Measurements from ENCODE around the gene TIMD4. TPM values are rescaled to one million over a fixed set of nuclear protein-coding genes. Genes with fewer than 3 reads are reported as not detected.

The TIMD4 gene
- total and polyA plus RNA-seq, 9 of the 15 experiments (the other 6 are each of a cell fraction or from before 2014, with no cell fraction given) = not detected

DNA sequence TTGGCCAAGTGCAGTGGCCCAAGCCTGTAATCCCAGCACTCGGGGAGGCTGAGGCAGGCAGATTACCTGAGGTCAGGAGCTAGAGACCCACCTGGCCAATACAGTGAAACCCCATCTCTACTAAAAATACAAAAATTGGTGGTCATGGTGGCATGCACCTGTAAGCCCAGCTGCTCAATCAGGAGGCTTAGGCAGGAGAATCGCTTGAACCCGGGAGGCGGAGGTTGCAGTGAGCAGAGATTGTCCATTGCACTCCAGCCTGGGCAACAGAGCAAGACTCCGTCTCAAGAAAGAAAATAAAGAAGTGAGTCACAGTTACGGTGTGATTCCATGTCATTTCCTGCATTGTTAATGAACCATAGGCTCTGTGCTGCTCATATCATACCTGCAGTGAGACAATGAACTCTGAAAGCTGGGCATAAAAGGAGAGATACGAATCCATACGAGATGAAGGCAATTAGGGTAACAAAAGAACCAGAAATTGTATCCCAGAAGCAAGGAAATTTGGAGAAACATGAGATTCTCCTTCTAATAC lies 44.6 kb downstream of the TIMD4 start:
- no peaks in the 10 kb centered on the region for H3K4me1 ChIP-seq (replicated peaks in 1 of 2; ENCODE audit: control insufficient read depth in 2 of 2, insufficient read depth in 2 of 2, low read length in 2 of 2)
- no peaks in the 10 kb centered on the region for H3K79me2 ChIP-seq (ENCODE audit: control insufficient read depth, insufficient read depth, low read length)
- H3K27me3 ChIP-seq (ENCODE audit: control insufficient read depth in 2 of 2, insufficient read depth in 2 of 2, low read length in 2 of 2) = no peaks in the 10 kb centered on the region
- no peak for DNase-seq (ENCODE audit: extremely low read depth in 1 of 4, low spot score in 3 of 4)
- H3K9me1 ChIP-seq (ENCODE audit: control insufficient read depth, insufficient read depth, low read length) = no peaks in the 10 kb centered on the region
- H3K9me3 ChIP-seq (replicated peaks; ENCODE audit: control insufficient read depth, insufficient read depth, low read depth, low read length) = no peaks in the 10 kb centered on the region
- H2AFZ ChIP-seq (ENCODE audit: low read depth, low read length) = no peak overlapping the region
- H3K4me3 ChIP-seq = no peak overlapping the region
- ChIA-PET POLR2A (interaction anchor here (0.6 kb wide), 1 partner anchor 20 kb away, joined by 3 read pairs; no protein-coding TSS in a partner anchor), CTCF (ENCODE audit: low intra/inter-chr PET ratio) (no interaction called here)
- no peak for ATAC-seq
- WGBS (ENCODE audit: insufficient coverage, low coverage, missing lambda C conversion rate) = 0% methylated on average over 8 of the region's 8 CpGs
- no peaks in the 10 kb centered on the region for H3K36me3 ChIP-seq (ENCODE audit: control insufficient read depth, insufficient read depth, low read length)
- no TSS peak for BruUV-seq (replicated peaks)
- H3K27ac ChIP-seq (ENCODE audit: extremely low read depth, low read depth, low read length) = no peak overlapping the region
- intact Hi-C loops (cut with micrococcal nuclease) (no loop called here), in situ Hi-C loops (cut with MboI) (no loop called here)
- no peak overlapping the region for H3K9ac ChIP-seq (ENCODE audit: insufficient read depth in 1 of 2, low read depth in 2 of 2, low read length in 2 of 2)
- FAIRE-seq = no peak
- no peak overlapping the region for H3K4me2 ChIP-seq (ENCODE audit: insufficient read depth, low read length)
- no peaks in the 10 kb centered on the region for H4K20me1 ChIP-seq (replicated peaks; ENCODE audit: control insufficient read depth, insufficient read depth, low read length)
- no peak for TF ChIP-seq FOXA1 (IDR thresholded peaks at IDR 0.05; ENCODE audit: borderline replicate concordance)
- TF ChIP-seq, protein P1, sequence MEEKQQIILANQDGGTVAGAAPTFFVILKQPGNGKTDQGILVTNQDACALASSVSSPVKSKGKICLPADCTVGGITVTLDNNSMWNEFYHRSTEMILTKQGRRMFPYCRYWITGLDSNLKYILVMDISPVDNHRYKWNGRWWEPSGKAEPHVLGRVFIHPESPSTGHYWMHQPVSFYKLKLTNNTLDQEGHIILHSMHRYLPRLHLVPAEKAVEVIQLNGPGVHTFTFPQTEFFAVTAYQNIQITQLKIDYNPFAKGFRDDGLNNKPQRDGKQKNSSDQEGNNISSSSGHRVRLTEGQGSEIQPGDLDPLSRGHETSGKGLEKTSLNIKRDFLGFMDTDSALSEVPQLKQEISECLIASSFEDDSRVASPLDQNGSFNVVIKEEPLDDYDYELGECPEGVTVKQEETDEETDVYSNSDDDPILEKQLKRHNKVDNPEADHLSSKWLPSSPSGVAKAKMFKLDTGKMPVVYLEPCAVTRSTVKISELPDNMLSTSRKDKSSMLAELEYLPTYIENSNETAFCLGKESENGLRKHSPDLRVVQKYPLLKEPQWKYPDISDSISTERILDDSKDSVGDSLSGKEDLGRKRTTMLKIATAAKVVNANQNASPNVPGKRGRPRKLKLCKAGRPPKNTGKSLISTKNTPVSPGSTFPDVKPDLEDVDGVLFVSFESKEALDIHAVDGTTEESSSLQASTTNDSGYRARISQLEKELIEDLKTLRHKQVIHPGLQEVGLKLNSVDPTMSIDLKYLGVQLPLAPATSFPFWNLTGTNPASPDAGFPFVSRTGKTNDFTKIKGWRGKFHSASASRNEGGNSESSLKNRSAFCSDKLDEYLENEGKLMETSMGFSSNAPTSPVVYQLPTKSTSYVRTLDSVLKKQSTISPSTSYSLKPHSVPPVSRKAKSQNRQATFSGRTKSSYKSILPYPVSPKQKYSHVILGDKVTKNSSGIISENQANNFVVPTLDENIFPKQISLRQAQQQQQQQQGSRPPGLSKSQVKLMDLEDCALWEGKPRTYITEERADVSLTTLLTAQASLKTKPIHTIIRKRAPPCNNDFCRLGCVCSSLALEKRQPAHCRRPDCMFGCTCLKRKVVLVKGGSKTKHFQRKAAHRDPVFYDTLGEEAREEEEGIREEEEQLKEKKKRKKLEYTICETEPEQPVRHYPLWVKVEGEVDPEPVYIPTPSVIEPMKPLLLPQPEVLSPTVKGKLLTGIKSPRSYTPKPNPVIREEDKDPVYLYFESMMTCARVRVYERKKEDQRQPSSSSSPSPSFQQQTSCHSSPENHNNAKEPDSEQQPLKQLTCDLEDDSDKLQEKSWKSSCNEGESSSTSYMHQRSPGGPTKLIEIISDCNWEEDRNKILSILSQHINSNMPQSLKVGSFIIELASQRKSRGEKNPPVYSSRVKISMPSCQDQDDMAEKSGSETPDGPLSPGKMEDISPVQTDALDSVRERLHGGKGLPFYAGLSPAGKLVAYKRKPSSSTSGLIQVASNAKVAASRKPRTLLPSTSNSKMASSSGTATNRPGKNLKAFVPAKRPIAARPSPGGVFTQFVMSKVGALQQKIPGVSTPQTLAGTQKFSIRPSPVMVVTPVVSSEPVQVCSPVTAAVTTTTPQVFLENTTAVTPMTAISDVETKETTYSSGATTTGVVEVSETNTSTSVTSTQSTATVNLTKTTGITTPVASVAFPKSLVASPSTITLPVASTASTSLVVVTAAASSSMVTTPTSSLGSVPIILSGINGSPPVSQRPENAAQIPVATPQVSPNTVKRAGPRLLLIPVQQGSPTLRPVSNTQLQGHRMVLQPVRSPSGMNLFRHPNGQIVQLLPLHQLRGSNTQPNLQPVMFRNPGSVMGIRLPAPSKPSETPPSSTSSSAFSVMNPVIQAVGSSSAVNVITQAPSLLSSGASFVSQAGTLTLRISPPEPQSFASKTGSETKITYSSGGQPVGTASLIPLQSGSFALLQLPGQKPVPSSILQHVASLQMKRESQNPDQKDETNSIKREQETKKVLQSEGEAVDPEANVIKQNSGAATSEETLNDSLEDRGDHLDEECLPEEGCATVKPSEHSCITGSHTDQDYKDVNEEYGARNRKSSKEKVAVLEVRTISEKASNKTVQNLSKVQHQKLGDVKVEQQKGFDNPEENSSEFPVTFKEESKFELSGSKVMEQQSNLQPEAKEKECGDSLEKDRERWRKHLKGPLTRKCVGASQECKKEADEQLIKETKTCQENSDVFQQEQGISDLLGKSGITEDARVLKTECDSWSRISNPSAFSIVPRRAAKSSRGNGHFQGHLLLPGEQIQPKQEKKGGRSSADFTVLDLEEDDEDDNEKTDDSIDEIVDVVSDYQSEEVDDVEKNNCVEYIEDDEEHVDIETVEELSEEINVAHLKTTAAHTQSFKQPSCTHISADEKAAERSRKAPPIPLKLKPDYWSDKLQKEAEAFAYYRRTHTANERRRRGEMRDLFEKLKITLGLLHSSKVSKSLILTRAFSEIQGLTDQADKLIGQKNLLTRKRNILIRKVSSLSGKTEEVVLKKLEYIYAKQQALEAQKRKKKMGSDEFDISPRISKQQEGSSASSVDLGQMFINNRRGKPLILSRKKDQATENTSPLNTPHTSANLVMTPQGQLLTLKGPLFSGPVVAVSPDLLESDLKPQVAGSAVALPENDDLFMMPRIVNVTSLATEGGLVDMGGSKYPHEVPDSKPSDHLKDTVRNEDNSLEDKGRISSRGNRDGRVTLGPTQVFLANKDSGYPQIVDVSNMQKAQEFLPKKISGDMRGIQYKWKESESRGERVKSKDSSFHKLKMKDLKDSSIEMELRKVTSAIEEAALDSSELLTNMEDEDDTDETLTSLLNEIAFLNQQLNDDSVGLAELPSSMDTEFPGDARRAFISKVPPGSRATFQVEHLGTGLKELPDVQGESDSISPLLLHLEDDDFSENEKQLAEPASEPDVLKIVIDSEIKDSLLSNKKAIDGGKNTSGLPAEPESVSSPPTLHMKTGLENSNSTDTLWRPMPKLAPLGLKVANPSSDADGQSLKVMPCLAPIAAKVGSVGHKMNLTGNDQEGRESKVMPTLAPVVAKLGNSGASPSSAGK (IDR thresholded peaks at IDR 0.05) = no peak
- no peak for TF ChIP-seq RBM34 (IDR thresholded peaks at IDR 0.05; ENCODE audit: borderline replicate concordance, insufficient read depth, low read length)
- no peak for TF ChIP-seq KDM1A (IDR thresholded peaks at IDR 0.05)
- TF ChIP-seq FOXJ3 (CRISPR knock-in tag; IDR thresholded peaks at IDR 0.05) = no peak
- TF ChIP-seq, protein P2, sequence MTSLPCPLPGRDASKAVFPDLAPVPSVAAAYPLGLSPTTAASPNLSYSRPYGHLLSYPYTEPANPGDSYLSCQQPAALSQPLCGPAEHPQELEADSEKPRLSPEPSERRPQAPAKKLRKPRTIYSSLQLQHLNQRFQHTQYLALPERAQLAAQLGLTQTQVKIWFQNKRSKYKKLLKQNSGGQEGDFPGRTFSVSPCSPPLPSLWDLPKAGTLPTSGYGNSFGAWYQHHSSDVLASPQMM (CRISPR knock-in tag; IDR thresholded peaks at IDR 0.05) = no peak
- TF ChIP-seq BDP1 (IDR thresholded peaks at IDR 0.05; ENCODE audit: insufficient read depth, insufficient read length) = no peak
- TF ChIP-seq ZFP36 (IDR thresholded peaks at IDR 0.05; ENCODE audit: low read depth, low read length, partially characterized antibody) = no peak
- TF ChIP-seq TARDBP (IDR thresholded peaks at IDR 0.05) = no peak
- TF ChIP-seq, protein P3, sequence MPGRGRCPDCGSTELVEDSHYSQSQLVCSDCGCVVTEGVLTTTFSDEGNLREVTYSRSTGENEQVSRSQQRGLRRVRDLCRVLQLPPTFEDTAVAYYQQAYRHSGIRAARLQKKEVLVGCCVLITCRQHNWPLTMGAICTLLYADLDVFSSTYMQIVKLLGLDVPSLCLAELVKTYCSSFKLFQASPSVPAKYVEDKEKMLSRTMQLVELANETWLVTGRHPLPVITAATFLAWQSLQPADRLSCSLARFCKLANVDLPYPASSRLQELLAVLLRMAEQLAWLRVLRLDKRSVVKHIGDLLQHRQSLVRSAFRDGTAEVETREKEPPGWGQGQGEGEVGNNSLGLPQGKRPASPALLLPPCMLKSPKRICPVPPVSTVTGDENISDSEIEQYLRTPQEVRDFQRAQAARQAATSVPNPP (IDR thresholded peaks at IDR 0.05; ENCODE audit: borderline replicate concordance, insufficient read depth, insufficient read length) = no peak
